HCT116 (cell line): Measurements from ENCODE around the gene IFT88. TPM values are rescaled to one million over a fixed set of nuclear protein-coding genes. Genes with fewer than 3 reads are reported as not detected.
A peak's percentile ranks its signal among the peaks of the same experiment; 100 is the strongest.

Source experiments
- ATAC-seq: fragments of 200-7000 bp; cut with Tn5 transposase; 2 replicates; pipeline ENCODE4 v1.9.1; 2020; ENCODE audit warnings: mild to moderate bottlenecking, moderate library complexity
- BruUV-seq: library from RNA; stranded (reverse); fragments of 400-500 nt; replicated peaks from 2 replicates; lab custom pipeline; 2021; lab: Mats Ljungman, UMichigan
- CTCF ChIA-PET: fragments of 300-600 bp; sonication (Branson Sonifier 250); formaldehyde crosslinking; loops from one replicate; lab custom pipeline; 2021; ENCODE audit warnings: antibody characterized with exemption; lab: Charles Lee
- POLR2A ChIA-PET: fragments of 300-600, 350-600 bp; sonication (Branson Sonifier 250); formaldehyde crosslinking; loops from one replicate; lab custom pipeline; 2021; ENCODE audit warnings: antibody characterized with exemption; lab: Charles Lee
- RAD21 ChIA-PET, 2 experiments: fragments of 300-600 bp; sonication (Branson Sonifier 250); formaldehyde crosslinking; loops; one replicate each; lab custom pipeline; 2023; ENCODE audit warnings: low total read pairs in 2 of 2; ENCODE audit not compliant: uncharacterized antibody in 2 of 2, unreplicated experiment in 2 of 2, low non-redundant PET in 1 of 2; lab: Charles Lee
- DNase-seq: peaks from one replicate; pipeline ENCODE4 v3.0.0-alpha.2; 2010; ENCODE audit warnings: low read depth, low spot score
- H2AFZ ChIP-seq: fragments of 200-600 bp; shearing (Covaris generic), sonication (generic); 2 replicates; pipeline ENCODE4 v1.6.1; 2017; ENCODE audit warnings: low read depth, mixed run types, mixed read lengths, antibody characterized with exemption, low read length; ENCODE audit not compliant: poor library complexity, severe bottlenecking
- H3K27ac ChIP-seq: 2 replicates; pipeline ENCODE4 v1.5.1; 2012; ENCODE audit warnings: low read depth, low read length
- H3K27me3 ChIP-seq: fragments of 200-600 bp; sonication (generic); 2 replicates; pipeline ENCODE4 v1.6.1; 2016; ENCODE audit warnings: mixed run types, low read length, mixed read lengths; ENCODE audit not compliant: insufficient read depth
- H3K36me3 ChIP-seq, 2 experiments: fragments of 200-500 bp in 1 of 2; fragments of 200-600 bp in 1 of 2; sonication (Bioruptor generic) in 1 of 2; sonication (generic) in 1 of 2; 2 replicates each; pipeline versions ENCODE4 v1.5.1 to v1.6.1; 2014 to 2016; ENCODE audit warnings: low read length in 2 of 2, inconsistent platforms in 1 of 2, mixed read lengths in 1 of 2, mixed run types in 1 of 2; ENCODE audit not compliant: insufficient read depth in 2 of 2, control insufficient read depth in 1 of 2
- H3K4me1 ChIP-seq, 2 experiments: fragments of 200-600 bp in 1 of 2; sonication (generic) in 1 of 2; 2 replicates each; pipeline versions ENCODE4 v1.5.1 to v1.6.1; 2012 to 2017; ENCODE audit warnings: low read length in 2 of 2, inconsistent platforms in 1 of 2, mild to moderate bottlenecking in 1 of 2, mixed read lengths in 1 of 2, mixed run types in 1 of 2, moderate library complexity in 1 of 2; ENCODE audit not compliant: insufficient read depth in 2 of 2, control insufficient read depth in 1 of 2
- H3K4me2 ChIP-seq: fragments of 200-600 bp; sonication (generic); 2 replicates; pipeline ENCODE4 v1.6.1; 2017; ENCODE audit warnings: mixed run types, low read length, mixed read lengths
- H3K4me3 ChIP-seq, 2 experiments: fragments of 200-600 bp in 1 of 2; sonication (generic) in 1 of 2; replicated peaks in 1 of 2; 2 replicates each; pipeline ENCODE4 v1.5.1; 2011 to 2016; ENCODE audit warnings: low read length in 2 of 2, control low read depth in 1 of 2, low read depth in 1 of 2, mild to moderate bottlenecking in 1 of 2, mixed read lengths in 1 of 2, mixed run types in 1 of 2
- H3K79me2 ChIP-seq: fragments of 200-600 bp; sonication (generic); 2 replicates; pipeline ENCODE4 v1.6.1; 2017; ENCODE audit warnings: mild to moderate bottlenecking, mixed run types, low read length, moderate library complexity, mixed read lengths; ENCODE audit not compliant: insufficient read depth
- H3K9ac ChIP-seq: fragments of 200-600 bp; sonication (generic); 2 replicates; pipeline ENCODE4 v1.6.1; 2016; ENCODE audit warnings: low read length, mixed read lengths
- H3K9me2 ChIP-seq: fragments of 200-600 bp; sonication (generic), shearing (Covaris generic); 2 replicates; pipeline ENCODE4 v1.6.1; 2017; ENCODE audit warnings: mixed run types, mild to moderate bottlenecking, moderate library complexity; ENCODE audit not compliant: insufficient read depth
- H3K9me3 ChIP-seq, 2 experiments: fragments of 200-500 bp in 1 of 2; fragments of 200-600 bp in 1 of 2; sonication (Bioruptor generic) in 1 of 2; sonication (generic) in 1 of 2; 2 replicates each; pipeline ENCODE4 v1.6.1; 2014 to 2017; ENCODE audit warnings: low read length in 2 of 2, mixed read lengths in 2 of 2, inconsistent platforms in 1 of 2, low read depth in 1 of 2, mild to moderate bottlenecking in 1 of 2, mixed run types in 1 of 2, moderate library complexity in 1 of 2; ENCODE audit not compliant: control insufficient read depth in 1 of 2, insufficient read depth in 1 of 2
- H4K20me1 ChIP-seq: fragments of 200-600 bp; sonication (generic), shearing (Covaris generic); 2 replicates; pipeline ENCODE4 v1.6.1; 2017; ENCODE audit warnings: mixed run types, mild to moderate bottlenecking, moderate library complexity; ENCODE audit not compliant: insufficient read depth
- CEBPB ChIP-seq: IDR thresholded peaks from 2 replicates; pipeline ENCODE4 v1.6.1; 2012; ENCODE audit warnings: low read depth
- RAD21 ChIP-seq: IDR thresholded peaks from 2 replicates; pipeline ENCODE4 v1.6.1; 2012; ENCODE audit warnings: low read depth, mild to moderate bottlenecking
- ZNF274 ChIP-seq: fragments of 200-500 bp; sonication (Bioruptor generic); IDR thresholded peaks from 2 replicates; pipeline ENCODE4 v1.6.1; 2014; ENCODE audit warnings: mild to moderate bottlenecking, low read depth, low read length, inconsistent platforms
- intact Hi-C: fragments of 100-400 bp; cut with micrococcal nuclease; formaldehyde crosslinking; loops from 2 replicates; pipeline ENCODE4 v1.10.0; 2022
- total RNA-seq: library from RNA; stranded (reverse); gene quantifications from one replicate; pipeline ENCODE4 v1.2.1, GENCODE V29; 2021; ENCODE audit not compliant: unreplicated experiment
- TF ChIP-seq, protein P1 (sequence below): IDR thresholded peaks from 2 replicates; pipeline ENCODE4 v1.6.1; 2012; ENCODE audit warnings: low read depth

Gene IFT88
- total RNA-seq, 1 experiment from 2014 or later = 13.1 TPM

DNA sequence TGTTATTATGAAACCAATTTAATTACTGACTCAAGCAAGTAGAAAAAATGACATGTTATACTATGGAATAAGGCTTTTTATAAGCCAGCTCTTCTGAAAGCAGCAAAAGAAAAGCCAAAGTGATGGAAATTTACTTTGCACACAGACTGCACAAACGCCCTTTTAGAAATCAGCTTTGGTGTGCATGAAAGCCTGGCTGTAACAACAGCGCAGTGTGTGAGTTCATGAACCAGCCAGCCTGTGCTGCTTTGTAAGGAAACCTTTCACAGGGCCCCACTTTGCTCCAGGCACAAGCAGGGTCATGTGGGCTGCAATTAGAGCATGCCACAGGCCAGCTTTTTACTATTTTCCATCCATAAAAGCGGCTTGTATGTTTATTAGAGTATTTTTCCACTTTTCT is 13.6 kb upstream of the IFT88 start:
- intact Hi-C loops = no loop called here
- BruUV-seq = no TSS peak
- Histone ChIP-seq H3K9ac (no peak overlapping the region), H3K4me1 (no peaks in the 10 kb centered on the region), H3K27ac (no peak overlapping the region), H3K36me3 (no peaks in the 10 kb centered on the region), H3K4me3 (no peak overlapping the region), H3K79me2 (no peaks in the 10 kb centered on the region), H3K27me3 (no peaks in the 10 kb centered on the region), H3K9me3 (no peaks in the 10 kb centered on the region), H3K9me2 (no peaks in the 10 kb centered on the region), H3K4me2 (no peak overlapping the region), H4K20me1 (no peaks in the 10 kb centered on the region), H2AFZ (no peak overlapping the region)
- ChIA-PET RAD21 (no interaction called here), CTCF (no interaction called here), POLR2A (no interaction called here)
- ATAC-seq (no peak), DNase-seq (no peak)
- no peak for TF ChIP-seq CEBPB

DNA sequence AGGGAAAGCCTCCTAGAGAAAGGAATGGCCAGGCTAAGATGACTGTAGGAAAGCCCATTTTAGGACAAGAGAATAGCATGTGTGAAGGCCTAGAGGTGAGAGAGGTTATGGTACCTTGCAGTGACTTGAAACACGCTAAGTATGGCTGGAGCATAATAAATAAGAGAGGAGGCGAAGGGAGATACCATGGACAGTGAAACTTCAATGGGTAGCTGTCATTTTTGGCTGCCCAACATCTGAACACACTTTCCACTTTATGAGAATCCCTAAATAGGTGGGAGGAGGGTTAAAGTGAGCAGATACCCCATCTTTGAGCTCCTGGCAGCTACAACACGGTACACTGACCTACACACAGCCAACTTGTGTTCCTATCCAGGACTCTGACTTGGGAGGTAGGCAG is 8.0 kb upstream of the IFT88 start:
- CTCF ChIA-PET = no interaction called here
- Histone ChIP-seq H3K4me3 (no peak overlapping the region), H2AFZ (no peak overlapping the region), H3K9ac (no peak overlapping the region), H3K27ac (no peak overlapping the region), H3K4me2 (no peak overlapping the region), H3K9me3 (no peaks in the 10 kb centered on the region), H3K36me3 (no peaks in the 10 kb centered on the region), H4K20me1 (no peaks in the 10 kb centered on the region), H3K9me2 (no peaks in the 10 kb centered on the region), H3K4me1 (peaks cover 0 to 10% of the 10 kb centered on the region in 2 experiments; a peak in 3 of 4 replicates), H3K79me2 (no peaks in the 10 kb centered on the region), H3K27me3 (no peaks in the 10 kb centered on the region)
- no peak for TF ChIP-seq RAD21
- TF ChIP-seq, protein P1, sequence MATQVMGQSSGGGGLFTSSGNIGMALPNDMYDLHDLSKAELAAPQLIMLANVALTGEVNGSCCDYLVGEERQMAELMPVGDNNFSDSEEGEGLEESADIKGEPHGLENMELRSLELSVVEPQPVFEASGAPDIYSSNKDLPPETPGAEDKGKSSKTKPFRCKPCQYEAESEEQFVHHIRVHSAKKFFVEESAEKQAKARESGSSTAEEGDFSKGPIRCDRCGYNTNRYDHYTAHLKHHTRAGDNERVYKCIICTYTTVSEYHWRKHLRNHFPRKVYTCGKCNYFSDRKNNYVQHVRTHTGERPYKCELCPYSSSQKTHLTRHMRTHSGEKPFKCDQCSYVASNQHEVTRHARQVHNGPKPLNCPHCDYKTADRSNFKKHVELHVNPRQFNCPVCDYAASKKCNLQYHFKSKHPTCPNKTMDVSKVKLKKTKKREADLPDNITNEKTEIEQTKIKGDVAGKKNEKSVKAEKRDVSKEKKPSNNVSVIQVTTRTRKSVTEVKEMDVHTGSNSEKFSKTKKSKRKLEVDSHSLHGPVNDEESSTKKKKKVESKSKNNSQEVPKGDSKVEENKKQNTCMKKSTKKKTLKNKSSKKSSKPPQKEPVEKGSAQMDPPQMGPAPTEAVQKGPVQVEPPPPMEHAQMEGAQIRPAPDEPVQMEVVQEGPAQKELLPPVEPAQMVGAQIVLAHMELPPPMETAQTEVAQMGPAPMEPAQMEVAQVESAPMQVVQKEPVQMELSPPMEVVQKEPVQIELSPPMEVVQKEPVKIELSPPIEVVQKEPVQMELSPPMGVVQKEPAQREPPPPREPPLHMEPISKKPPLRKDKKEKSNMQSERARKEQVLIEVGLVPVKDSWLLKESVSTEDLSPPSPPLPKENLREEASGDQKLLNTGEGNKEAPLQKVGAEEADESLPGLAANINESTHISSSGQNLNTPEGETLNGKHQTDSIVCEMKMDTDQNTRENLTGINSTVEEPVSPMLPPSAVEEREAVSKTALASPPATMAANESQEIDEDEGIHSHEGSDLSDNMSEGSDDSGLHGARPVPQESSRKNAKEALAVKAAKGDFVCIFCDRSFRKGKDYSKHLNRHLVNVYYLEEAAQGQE = peak; percentile 15; the same call in 1 of the 2 replicates
- TF ChIP-seq ZNF274 = no peak
- no peak for ATAC-seq
- no TSS peak for BruUV-seq
- intact Hi-C loops = no loop called here
- RAD21 ChIA-PET = no interaction called here
- POLR2A ChIA-PET = no interaction called here
- DNase-seq = no peak
